BE2C (cell line): ENCODE results near the gene DPPA5.
"Not testable (repeated sequence)": the region's sequence is repeated elsewhere in the genome, so short reads cannot be mapped to it uniquely, and the experiment has no call there.

Source experiments
- DNase-seq: peaks from one replicate; pipeline ENCODE4 v3.0.0-alpha.2; 2020
- H3K27me3 ChIP-seq: fragments of 250-450 bp; sonication (Bioruptor Pico); 2 replicates; pipeline ENCODE4 v1.5.1; 2020; ENCODE audit warnings: mild to moderate bottlenecking
- H3K36me3 ChIP-seq: fragments of 250-450 bp; sonication (Bioruptor Pico); 2 replicates; pipeline ENCODE4 v1.5.1; 2020; ENCODE audit warnings: mild to moderate bottlenecking
- H3K4me1 ChIP-seq: fragments of 250-450 bp; sonication (Bioruptor Pico); 2 replicates; pipeline ENCODE4 v1.5.1; 2020
- H3K4me3 ChIP-seq: 2 replicates; pipeline ENCODE4 v1.5.1; 2011; ENCODE audit warnings: low read depth, low read length
- H3K9me3 ChIP-seq: fragments of 250-450 bp; sonication (Bioruptor Pico); 2 replicates; pipeline ENCODE4 v1.5.1; 2020
- CTCF ChIP-seq: IDR thresholded peaks from 2 replicates; pipeline ENCODE4 v1.5.1; 2012; ENCODE audit warnings: mild to moderate bottlenecking, low read depth, low read length

The DPPA5 gene

GRCh38 chr6:73314577-73315492, 39.2 kb downstream of the DPPA5 start:
- H3K36me3 ChIP-seq, result no peaks in the 10 kb centered on the region
- no peaks in the 10 kb centered on the region for H3K9me3 ChIP-seq
- no peak overlapping the region for H3K4me3 ChIP-seq
- H3K27me3 ChIP-seq, result no peaks in the 10 kb centered on the region
- no peak for DNase-seq
- no peaks in the 10 kb centered on the region for H3K4me1 ChIP-seq
- no peak for TF ChIP-seq CTCF

- H3K9me3 ChIP-seq, H3K4me1 ChIP-seq, H3K27me3 ChIP-seq, H3K36me3 ChIP-seq, DNase-seq: not testable (repeated sequence)
- peak overlapping the region; percentile 90 for H3K4me3 ChIP-seq
Observed at GRCh38 chr6:73310503-73310845, 43.6 kb downstream of the DPPA5 start.

GRCh38 chr6:73309785-73310502, 44.1 kb downstream of the DPPA5 start:
- Histone ChIP-seq H3K36me3 (no peaks in the 10 kb centered on the region), H3K4me1 (no peaks in the 10 kb centered on the region), H3K4me3 (peak overlapping the region; percentile 90), H3K27me3 (no peaks in the 10 kb centered on the region), H3K9me3 (no peaks in the 10 kb centered on the region; the same call in 1 of the 2 replicates)
- DNase-seq, result peak; percentile 68
- TF ChIP-seq CTCF, result peak; percentile 70

- Histone ChIP-seq H3K36me3 (no peaks in the 10 kb centered on the region), H3K9me3 (no peaks in the 10 kb centered on the region; the same call in 1 of the 2 replicates), H3K4me3 (peak overlapping the region; percentile 90), H3K4me1 (no peaks in the 10 kb centered on the region), H3K27me3 (no peaks in the 10 kb centered on the region)
- no peak for DNase-seq
- no peak for TF ChIP-seq CTCF
Observed at GRCh38 chr6:73309535-73309784, 44.6 kb downstream of the DPPA5 start.

- no peak for TF ChIP-seq CTCF
- peak overlapping the region; percentile 90 for H3K4me3 ChIP-seq
Observed at GRCh38 chr6:73308712-73309534, 45.2 kb downstream of the DPPA5 start.

GRCh38 chr6:73303773-73304172, 50.3 kb downstream of the DPPA5 start:
- not testable (repeated sequence) for H3K27me3 ChIP-seq, DNase-seq, H3K9me3 ChIP-seq, H3K4me3 ChIP-seq, H3K36me3 ChIP-seq, H3K4me1 ChIP-seq

More at GRCh38 chr6:73308712-73309534, 45.2 kb downstream of the DPPA5 start:
- no peak for DNase-seq
- H3K4me1 ChIP-seq, result no peaks in the 10 kb centered on the region
- no peaks in the 10 kb centered on the region for H3K27me3 ChIP-seq
- no peaks in the 10 kb centered on the region; the same call in 1 of the 2 replicates for H3K9me3 ChIP-seq
- H3K36me3 ChIP-seq, result no peaks in the 10 kb centered on the region
